B cell (primary cell): ENCODE results near the gene PHACTR1. TPM values are rescaled to one million over a fixed set of nuclear protein-coding genes. Genes with fewer than 3 reads are reported as not detected.

Experiments used
- ATAC-seq: fragments of 200-7000 bp; cut with Tn5 transposase; one replicate; pipeline ENCODE4 v1.10.0; 2021; ENCODE audit warnings: low read depth, mild to moderate bottlenecking, moderate number of reproducible peaks, moderate library complexity
- CTCF ChIA-PET: fragments of 350-600 bp; sonication (Branson Sonifier 250); formaldehyde crosslinking; loops from one replicate; lab custom pipeline; 2021; ENCODE audit warnings: antibody characterized with exemption, inconsistent platforms; lab: Charles Lee
- POLR2A ChIA-PET: fragments of 350-600 bp; sonication (Branson Sonifier 250); formaldehyde crosslinking; loops from one replicate; lab custom pipeline; 2021; ENCODE audit warnings: antibody characterized with exemption; lab: Charles Lee
- DNase-seq: peaks from one replicate; pipeline ENCODE4 v3.0.0; 2013
- H2AFZ ChIP-seq: 2 replicates; pipeline ENCODE4 v1.6.1; 2012; ENCODE audit warnings: mild to moderate bottlenecking, low read depth, low read length; ENCODE audit not compliant: insufficient read depth, poor library complexity, severe bottlenecking
- H3K27ac ChIP-seq, 2 donors: 1 replicate in 1 of 2; 2 replicates in 1 of 2; pipeline ENCODE4 v1.5.1; 2012 to 2013; ENCODE audit warnings: low read length in 2 of 2, mild to moderate bottlenecking in 2 of 2, moderate library complexity in 1 of 2
- H3K27me3 ChIP-seq, 4 experiments: fragments of 200-600 bp in 1 of 4; sonication (generic) in 1 of 4; replicated peaks in 1 of 4; 1 replicate in 2 of 4; 2 replicates in 2 of 4; pipeline versions ENCODE4 v1.6.1 to v1.7.0; 2013 to 2016; ENCODE audit warnings: low read length in 3 of 4, mild to moderate bottlenecking in 2 of 4, mixed read lengths in 1 of 4, moderate library complexity in 1 of 4; ENCODE audit not compliant: insufficient read depth in 4 of 4, control insufficient read depth in 3 of 4; ENCODE audit errors: control extremely low read depth in 1 of 4
- H3K36me3 ChIP-seq, 2 experiments: replicated peaks in 1 of 2; 1 replicate in 1 of 2; 2 replicates in 1 of 2; pipeline versions ENCODE4 v1.6.1 to v1.7.1; 2013; ENCODE audit warnings: low read length in 1 of 2; ENCODE audit not compliant: insufficient read depth in 2 of 2, control insufficient read depth in 1 of 2; ENCODE audit errors: control extremely low read depth in 1 of 2, extremely low read depth in 1 of 2
- H3K4me1 ChIP-seq, 2 donors: fragments of 200-600 bp in 1 of 2; sonication (generic) in 1 of 2; 1 replicate in 1 of 2; 2 replicates in 1 of 2; pipeline versions ENCODE4 v1.5.1 to v1.6.1; 2013 to 2017; ENCODE audit warnings: low read length in 2 of 2; ENCODE audit not compliant: control insufficient read depth in 2 of 2, insufficient read depth in 2 of 2
- H3K4me2 ChIP-seq: replicated peaks from 2 replicates; pipeline ENCODE3; 2012; ENCODE audit warnings: mild to moderate bottlenecking, low read depth, low read length; ENCODE audit not compliant: poor library complexity, severe bottlenecking
- H3K4me3 ChIP-seq, 5 experiments: fragments of 200-600 bp in 1 of 5; sonication (generic) in 1 of 5; 1 replicate in 3 of 5; 2 replicates in 2 of 5; pipeline versions ENCODE4 v1.5.1 to v1.7.0; 2011 to 2016; ENCODE audit warnings: low read length in 4 of 5, mild to moderate bottlenecking in 4 of 5, low read depth in 2 of 5, control low read depth in 1 of 5, moderate library complexity in 1 of 5; ENCODE audit not compliant: insufficient read depth in 1 of 5; ENCODE audit errors: control extremely low read depth in 1 of 5, extremely low read depth in 1 of 5
- H3K79me2 ChIP-seq: fragments of 200-600 bp; sonication (generic); one replicate; pipeline ENCODE4 v1.6.0; 2016; ENCODE audit warnings: low read length; ENCODE audit not compliant: control insufficient read depth, insufficient read depth
- H3K9ac ChIP-seq: fragments of 200-600 bp; sonication (generic); 2 replicates; pipeline ENCODE4 v1.6.1; 2017; ENCODE audit warnings: mild to moderate bottlenecking, low read length, moderate library complexity
- H3K9me3 ChIP-seq, 3 donors: one replicate each; pipeline versions ENCODE4 v1.6.1 to v1.7.1; 2013; ENCODE audit warnings: low read length in 2 of 3; ENCODE audit not compliant: control insufficient read depth in 2 of 3, insufficient read depth in 1 of 3; ENCODE audit errors: control extremely low read depth in 1 of 3
- H4K20me1 ChIP-seq: 2 replicates; pipeline ENCODE4 v1.6.0; 2012; ENCODE audit warnings: mild to moderate bottlenecking, low read length; ENCODE audit not compliant: insufficient read depth, control insufficient read depth, poor library complexity, severe bottlenecking
- H3K27ac Mint-ChIP-seq: one replicate; pipeline ENCODE4 v1.8.0; 2021; ENCODE audit warnings: mixed read lengths
- H3K27me3 Mint-ChIP-seq: one replicate; pipeline ENCODE4 v1.8.0; 2021; ENCODE audit warnings: mixed read lengths
- H3K4me1 Mint-ChIP-seq: one replicate; pipeline ENCODE4 v1.8.0; 2021; ENCODE audit warnings: mixed read lengths
- H3K4me3 Mint-ChIP-seq: one replicate; pipeline ENCODE4 v1.8.0; 2021; ENCODE audit warnings: mixed read lengths
- H3K9me3 Mint-ChIP-seq: one replicate; pipeline ENCODE4 v1.8.0; 2022; ENCODE audit warnings: mixed read lengths; ENCODE audit not compliant: insufficient read depth
- EZH2 ChIP-seq: IDR thresholded peaks from 2 replicates; pipeline ENCODE4 v1.6.1; 2012; ENCODE audit warnings: borderline replicate concordance, low read depth, mild to moderate bottlenecking, moderate library complexity, low read length; ENCODE audit not compliant: insufficient read depth, poor library complexity, severe bottlenecking
- WGBS: methylation state at CpG from one replicate; pipeline ENCODE4 v1.1.5; 2013; ENCODE audit warnings: missing lambda C conversion rate; ENCODE audit not compliant: insufficient coverage; 5-methylcytosine and 5-hydroxymethylcytosine counted together
- intact Hi-C: fragments of 100-400 bp; cut with micrococcal nuclease; formaldehyde crosslinking; loops from one replicate; pipeline ENCODE4 v1.10.0; 2022
- polyA plus RNA-seq: library from polyadenylated mRNA; depleted of rRNA; stranded (reverse); fragments of >200 nt; gene quantifications from 2 replicates; pipeline ENCODE4 v1.2.3, GENCODE V29; 2012
- total RNA-seq, 2 donors: library from RNA; stranded (reverse); fragments of 120-200 nt in 1 of 2; gene quantifications; 1 replicate in 1 of 2; 2 replicates in 1 of 2; pipeline versions ENCODE4 v1.2.3 to v1.2.4, GENCODE V29; 2013 to 2022
- TF ChIP-seq, protein P1 (sequence below): fragments of 200-600 bp; IDR thresholded peaks from one replicate; pipeline ENCODE4 v1.8.0; 2022; ENCODE audit warnings: antibody characterized with exemption, mild to moderate bottlenecking

The PHACTR1 gene
- total and polyA plus RNA-seq, 2 donors (not counting 1 experiment from before 2014, with no cell fraction given): 30.2 to 129 TPM

DNA sequence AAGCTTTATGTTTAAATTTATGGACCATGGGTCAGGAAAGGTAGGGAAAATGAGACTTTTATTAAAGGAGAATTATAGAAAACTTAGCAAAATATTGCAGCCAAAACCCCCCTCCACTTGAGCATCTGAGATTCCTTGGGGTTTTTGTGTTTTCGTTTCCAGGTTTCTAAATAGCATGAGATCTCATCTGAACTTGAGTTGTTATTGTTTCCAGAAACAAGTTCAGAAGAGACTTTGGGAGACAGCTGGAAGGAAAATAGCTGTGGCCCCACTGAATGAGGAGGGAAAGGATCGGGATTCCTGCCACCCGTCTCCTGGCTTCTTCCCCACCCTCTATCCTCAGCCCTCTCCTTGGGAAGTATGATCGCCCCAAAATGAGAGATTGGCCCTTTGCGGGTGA is 536.2 kb downstream of the PHACTR1 start:
- H3K27ac Mint-ChIP-seq: no peak overlapping the region
- 100% methylated on average over 2 of the region's 5 CpGs for WGBS
- H3K4me3 Mint-ChIP-seq: no peak overlapping the region
- intact Hi-C loops: no loop called here
- no peaks in the 10 kb centered on the region for H3K27me3 Mint-ChIP-seq
- ATAC-seq (no peak), DNase-seq (no peak)
- no peak overlapping the region for H3K27ac ChIP-seq
- POLR2A ChIA-PET: no interaction called here
- H3K4me2 ChIP-seq: peak overlapping the region; percentile 25
- no peaks in the 10 kb centered on the region for H4K20me1 ChIP-seq
- peaks cover 27% of the 10 kb centered on the region for H3K79me2 ChIP-seq
- H2AFZ ChIP-seq: no peak overlapping the region
- H3K4me1 Mint-ChIP-seq: peaks cover 53% of the 10 kb centered on the region
- no peak overlapping the region for H3K4me3 ChIP-seq
- H3K36me3 ChIP-seq: no peaks in the 10 kb centered on the region
- TF ChIP-seq, protein P1, sequence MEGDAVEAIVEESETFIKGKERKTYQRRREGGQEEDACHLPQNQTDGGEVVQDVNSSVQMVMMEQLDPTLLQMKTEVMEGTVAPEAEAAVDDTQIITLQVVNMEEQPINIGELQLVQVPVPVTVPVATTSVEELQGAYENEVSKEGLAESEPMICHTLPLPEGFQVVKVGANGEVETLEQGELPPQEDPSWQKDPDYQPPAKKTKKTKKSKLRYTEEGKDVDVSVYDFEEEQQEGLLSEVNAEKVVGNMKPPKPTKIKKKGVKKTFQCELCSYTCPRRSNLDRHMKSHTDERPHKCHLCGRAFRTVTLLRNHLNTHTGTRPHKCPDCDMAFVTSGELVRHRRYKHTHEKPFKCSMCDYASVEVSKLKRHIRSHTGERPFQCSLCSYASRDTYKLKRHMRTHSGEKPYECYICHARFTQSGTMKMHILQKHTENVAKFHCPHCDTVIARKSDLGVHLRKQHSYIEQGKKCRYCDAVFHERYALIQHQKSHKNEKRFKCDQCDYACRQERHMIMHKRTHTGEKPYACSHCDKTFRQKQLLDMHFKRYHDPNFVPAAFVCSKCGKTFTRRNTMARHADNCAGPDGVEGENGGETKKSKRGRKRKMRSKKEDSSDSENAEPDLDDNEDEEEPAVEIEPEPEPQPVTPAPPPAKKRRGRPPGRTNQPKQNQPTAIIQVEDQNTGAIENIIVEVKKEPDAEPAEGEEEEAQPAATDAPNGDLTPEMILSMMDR: no peak
- no peak for TF ChIP-seq EZH2
- H3K27me3 ChIP-seq: no peaks in the 10 kb centered on the region
- H3K9ac ChIP-seq: no peak overlapping the region
- CTCF ChIA-PET: interaction anchor here (0.6 kb wide), 1 partner anchor 58 kb away, joined by 3 read pairs; no protein-coding TSS in a partner anchor
- peaks cover 4% of the 10 kb centered on the region for H3K9me3 Mint-ChIP-seq
- peaks cover 40 to 41% of the 10 kb centered on the region in 2 donors for H3K4me1 ChIP-seq
- peaks cover 0 to 16% (median 8%) of the 10 kb centered on the region in 3 donors for H3K9me3 ChIP-seq

DNA sequence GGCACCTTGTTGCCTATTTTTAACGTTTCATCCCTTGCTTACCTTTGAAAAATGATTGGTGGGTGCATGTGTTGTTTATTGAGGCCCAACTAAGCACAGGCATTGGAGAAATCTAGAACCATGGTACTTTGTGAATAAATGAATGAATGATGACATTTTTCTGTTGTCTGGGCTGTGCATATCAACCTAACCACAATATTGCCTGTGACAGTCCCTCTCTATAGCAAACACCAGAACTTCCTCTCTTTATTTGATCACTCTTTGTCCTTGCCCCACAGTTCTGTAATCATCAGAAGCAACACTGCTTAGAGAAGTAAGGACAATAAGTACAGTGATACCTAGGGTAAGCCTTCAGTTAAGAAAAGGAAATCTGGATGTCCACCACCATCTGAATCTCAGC is 536.7 kb downstream of the PHACTR1 start:
- H3K4me1 Mint-ChIP-seq: peaks cover 58% of the 10 kb centered on the region
- intact Hi-C loops: no loop called here

More for the DNA sequence above, 536.7 kb downstream of the PHACTR1 start:
- H3K4me2 ChIP-seq: peak overlapping the region; percentile 25
- H3K4me1 ChIP-seq: peaks cover 45 to 46% of the 10 kb centered on the region in 2 donors
- WGBS: 89% methylated on average over 1 of the region's 1 CpG
- no peak for DNase-seq
- POLR2A ChIA-PET: no interaction called here
- H3K36me3 ChIP-seq: no peaks in the 10 kb centered on the region
- H3K9me3 ChIP-seq: peaks cover 0 to 16% (median 8%) of the 10 kb centered on the region in 3 donors
- no peak for ATAC-seq
- no peaks in the 10 kb centered on the region for H3K27me3 ChIP-seq
- H4K20me1 ChIP-seq: no peaks in the 10 kb centered on the region
- no peak overlapping the region for H3K27ac ChIP-seq
- H3K4me3 Mint-ChIP-seq: no peak overlapping the region
- H3K27ac Mint-ChIP-seq: no peak overlapping the region
- H2AFZ ChIP-seq: no peak overlapping the region
- H3K27me3 Mint-ChIP-seq: no peaks in the 10 kb centered on the region
- H3K79me2 ChIP-seq: peaks cover 27% of the 10 kb centered on the region
- peaks cover 4% of the 10 kb centered on the region for H3K9me3 Mint-ChIP-seq
- no peak for TF ChIP-seq EZH2
- TF ChIP-seq, protein P1: no peak
- no peak overlapping the region for H3K4me3 ChIP-seq
- CTCF ChIA-PET: interaction anchor here (0.9 kb wide), 1 partner anchor 59 kb away, joined by 3 read pairs; no protein-coding TSS in a partner anchor
- H3K9ac ChIP-seq: no peak overlapping the region
